ENCODE results near the gene TNFSF4. TPM values are rescaled to one million over a fixed set of nuclear protein-coding genes. Genes with fewer than 3 reads are reported as not detected.

Gene TNFSF4
- total RNA-seq, 1 donor from 2014 or later: 0.73 TPM

DNA sequence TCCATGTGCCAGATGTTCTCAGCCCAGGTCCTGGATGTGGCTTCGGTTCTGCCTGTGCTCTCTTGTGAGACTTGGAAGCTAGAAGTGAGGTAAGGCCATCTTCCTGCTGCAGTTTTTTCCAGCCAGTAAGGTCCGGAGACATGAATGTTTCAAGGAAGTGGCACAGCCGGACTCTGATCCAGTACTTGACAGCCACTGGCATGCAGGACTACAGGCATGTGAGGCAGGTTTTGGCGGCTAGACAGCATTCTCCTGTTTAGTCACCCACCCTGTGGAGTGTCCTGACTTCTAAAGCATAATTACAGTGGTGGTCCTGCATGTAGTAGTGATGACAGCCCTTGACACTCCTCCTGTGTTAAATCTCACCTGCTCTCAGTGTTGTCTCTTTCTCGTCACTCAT lies 72.3 kb downstream of the TNFSF4 start:
- ATAC-seq (ENCODE audit: poor library complexity): no peak
- intact Hi-C loops (cut with DNase I): no loop called here
- no peak for DNase-seq

DNA sequence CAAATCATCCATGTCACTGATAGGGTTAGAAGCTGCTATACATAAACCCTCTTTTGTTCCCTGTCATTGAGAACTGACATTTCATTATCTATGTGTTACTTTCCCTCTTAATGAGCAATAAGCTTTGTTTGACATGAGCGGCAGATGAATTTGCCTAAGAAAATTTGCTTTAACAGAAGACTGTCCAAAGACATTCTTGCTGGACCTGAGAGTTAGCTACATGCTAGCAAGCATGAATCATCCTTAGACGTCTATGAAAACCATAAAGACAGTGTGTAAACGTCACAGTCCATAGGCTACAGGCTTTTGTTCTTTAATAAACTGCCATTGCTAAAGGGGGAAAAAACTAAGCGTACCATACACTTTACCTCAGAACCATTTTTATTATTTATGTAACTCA lies 73.1 kb downstream of the TNFSF4 start:
- ATAC-seq (ENCODE audit: poor library complexity) (no peak), DNase-seq (no peak)
- intact Hi-C loops (cut with DNase I): no loop called here

Other genes with a start within 250 kb of the TNFSF4 start
- not detected for gene TNFSF18, start 156.4 kb downstream of the TNFSF4 start, total RNA-seq